ENCODE measurements around the gene DIAPH3.

Gene DIAPH3

GRCh38 chr13:59672445-59672844, 491.3 kb downstream of the DIAPH3 start:
- no peak for DNase-seq (ENCODE audit: low read depth)

GRCh38 chr13:59671881-59672280, 491.8 kb downstream of the DIAPH3 start:
- no peak for DNase-seq (ENCODE audit: low read depth)

GRCh38 chr13:59666504-59666903, 497.2 kb downstream of the DIAPH3 start:
- no peak for DNase-seq (ENCODE audit: low read depth)

GRCh38 chr13:59665732-59666131, 498.0 kb downstream of the DIAPH3 start:
- no peak for DNase-seq (ENCODE audit: low read depth)

GRCh38 chr13:59665184-59665583, 498.5 kb downstream of the DIAPH3 start:
- DNase-seq (ENCODE audit: low read depth), result no peak

- no peak for DNase-seq (ENCODE audit: low read depth)
Observed at GRCh38 chr13:59664586-59664985, 499.1 kb downstream of the DIAPH3 start.

GRCh38 chr13:59663707-59664106, 500.0 kb downstream of the DIAPH3 start:
- no peak for DNase-seq (ENCODE audit: low read depth)

GRCh38 chr13:59660582-59660981, 503.1 kb downstream of the DIAPH3 start:
- no peak for DNase-seq (ENCODE audit: low read depth)

- no peak for DNase-seq (ENCODE audit: low read depth)
Observed at GRCh38 chr13:59659981-59660380, 503.7 kb downstream of the DIAPH3 start.

- DNase-seq (ENCODE audit: low read depth), result no peak
Observed at GRCh38 chr13:59658738-59659330, 504.9 kb downstream of the DIAPH3 start.

GRCh38 chr13:59658027-59658737, 505.5 kb downstream of the DIAPH3 start:
- DNase-seq (ENCODE audit: low read depth), result no peak

GRCh38 chr13:59653916-59654315, 509.8 kb downstream of the DIAPH3 start:
- DNase-seq (ENCODE audit: low read depth), result no peak

GRCh38 chr13:59651479-59651878, 512.2 kb downstream of the DIAPH3 start:
- no peak for DNase-seq (ENCODE audit: low read depth)

- no peak for DNase-seq (ENCODE audit: low read depth)
Observed at GRCh38 chr13:59643906-59644626, 519.7 kb downstream of the DIAPH3 start.

- DNase-seq (ENCODE audit: low read depth), result no peak
Observed at GRCh38 chr13:59643364-59643841, 520.3 kb downstream of the DIAPH3 start.

- peak; percentile 3 for DNase-seq (ENCODE audit: low read depth)
Observed at GRCh38 chr13:59641817-59642216, 521.9 kb downstream of the DIAPH3 start.

GRCh38 chr13:59641261-59641660, 522.5 kb downstream of the DIAPH3 start:
- DNase-seq (ENCODE audit: low read depth), result no peak

GRCh38 chr13:59638404-59638803, 525.3 kb downstream of the DIAPH3 start:
- DNase-seq (ENCODE audit: low read depth), result no peak

- no peak for DNase-seq (ENCODE audit: low read depth)
Observed at GRCh38 chr13:59635589-59635988, 528.1 kb downstream of the DIAPH3 start.

- DNase-seq (ENCODE audit: low read depth), result no peak
Observed at GRCh38 chr13:59633290-59633689, 530.4 kb downstream of the DIAPH3 start.

- DNase-seq (ENCODE audit: low read depth), result no peak
Observed at GRCh38 chr13:59631271-59631670, 532.5 kb downstream of the DIAPH3 start.

GRCh38 chr13:59625111-59625510, 538.6 kb downstream of the DIAPH3 start:
- DNase-seq (ENCODE audit: low read depth), result no peak
